Fibroblast of lung (primary cell): ENCODE results near the gene RACK1. TPM values are rescaled to one million over a fixed set of nuclear protein-coding genes. Genes with fewer than 3 reads are reported as not detected.

Experiments
- DNase-seq, 2 donors: peaks; one replicate each; pipeline versions ENCODE4 v3.0.0 to v3.0.0-alpha.2; 2010; ENCODE audit warnings: low read depth in 2 of 2
- H2AFZ ChIP-seq: 2 replicates; pipeline ENCODE4 v1.5.1; 2012; ENCODE audit warnings: low read length, control low read depth, inconsistent platforms
- H3K27ac ChIP-seq: 2 replicates; pipeline ENCODE4 v1.5.1; 2011; ENCODE audit warnings: low read length, control low read depth; ENCODE audit not compliant: insufficient read depth
- H3K27me3 ChIP-seq: 2 replicates; pipeline ENCODE4 v1.5.1; 2011; ENCODE audit warnings: mild to moderate bottlenecking, low read length; ENCODE audit not compliant: control insufficient read depth, insufficient read depth
- H3K36me3 ChIP-seq: 2 replicates; pipeline ENCODE4 v1.5.1; 2011; ENCODE audit warnings: low read length; ENCODE audit not compliant: control insufficient read depth, insufficient read depth
- H3K4me1 ChIP-seq: 2 replicates; pipeline ENCODE4 v1.5.1; 2011; ENCODE audit warnings: low read length; ENCODE audit not compliant: control insufficient read depth, insufficient read depth; ENCODE audit errors: extremely low read depth
- H3K4me2 ChIP-seq: 2 replicates; pipeline ENCODE4 v1.5.1; 2011; ENCODE audit warnings: low read length, control low read depth; ENCODE audit not compliant: insufficient read depth; ENCODE audit errors: extremely low read depth
- H3K4me3 ChIP-seq, 4 experiments: fragments of 200-600 bp in 1 of 4; sonication (generic) in 1 of 4; replicated peaks in 1 of 4; 2 replicates each; pipeline ENCODE4 v1.5.1; 2011 to 2016; ENCODE audit warnings: low read length in 4 of 4, low read depth in 3 of 4, mild to moderate bottlenecking in 3 of 4, control low read depth in 2 of 4, inconsistent platforms in 1 of 4, mixed read lengths in 1 of 4; ENCODE audit not compliant: insufficient read depth in 1 of 4; ENCODE audit errors: control extremely low read depth in 1 of 4
- H3K79me2 ChIP-seq: 2 replicates; pipeline ENCODE4 v1.5.1; 2012; ENCODE audit warnings: mild to moderate bottlenecking, low read length, inconsistent platforms; ENCODE audit not compliant: control insufficient read depth, insufficient read depth
- H3K9ac ChIP-seq: 2 replicates; pipeline ENCODE4 v1.5.1; 2011; ENCODE audit warnings: mild to moderate bottlenecking, low read length, control low read depth; ENCODE audit not compliant: insufficient read depth
- H3K9me3 ChIP-seq: 2 replicates; pipeline ENCODE4 v1.5.1; 2012; ENCODE audit warnings: low read depth, low read length; ENCODE audit not compliant: control insufficient read depth, insufficient read depth
- H4K20me1 ChIP-seq: 2 replicates; pipeline ENCODE4 v1.5.1; 2011; ENCODE audit warnings: low read length; ENCODE audit not compliant: control insufficient read depth, insufficient read depth; ENCODE audit errors: extremely low read depth
- EZH2 ChIP-seq: IDR thresholded peaks from 2 replicates; pipeline ENCODE4 v1.5.1; 2012; ENCODE audit warnings: low read length, control low read depth, mild to moderate bottlenecking; ENCODE audit errors: missing control alignments
- polyA plus RNA-seq, 2 donors: library from polyadenylated mRNA; depleted of rRNA in 1 of 2; stranded (reverse) in 1 of 2; unstranded in 1 of 2; fragments of >200 nt; gene quantifications; 2 replicates each; pipeline ENCODE4 v1.2.1, GENCODE V29; 2011 to 2012; ENCODE audit warnings: missing spikeins in 1 of 2
- total RNA-seq: library from RNA; depleted of rRNA; stranded (reverse); fragments of >200 nt; gene quantifications from 2 replicates; pipeline ENCODE4 v1.2.1, GENCODE V29; 2014
- TF ChIP-seq, protein P1 (sequence below), 2 donors: IDR thresholded peaks in 1 of 2; conservative IDR thresholded peaks in 1 of 2; 1 replicate in 1 of 2; 2 replicates in 1 of 2; pipeline ENCODE4 v1.5.1; 2011 to 2012; ENCODE audit warnings: low read length in 2 of 2, control low read depth in 1 of 2, inconsistent platforms in 1 of 2, low read depth in 1 of 2, mild to moderate bottlenecking in 1 of 2

The RACK1 gene
- total and polyA plus RNA-seq, 2 donors (not counting 1 experiment from before 2014, with no cell fraction given): 3,014 to 4,649 TPM

DNA sequence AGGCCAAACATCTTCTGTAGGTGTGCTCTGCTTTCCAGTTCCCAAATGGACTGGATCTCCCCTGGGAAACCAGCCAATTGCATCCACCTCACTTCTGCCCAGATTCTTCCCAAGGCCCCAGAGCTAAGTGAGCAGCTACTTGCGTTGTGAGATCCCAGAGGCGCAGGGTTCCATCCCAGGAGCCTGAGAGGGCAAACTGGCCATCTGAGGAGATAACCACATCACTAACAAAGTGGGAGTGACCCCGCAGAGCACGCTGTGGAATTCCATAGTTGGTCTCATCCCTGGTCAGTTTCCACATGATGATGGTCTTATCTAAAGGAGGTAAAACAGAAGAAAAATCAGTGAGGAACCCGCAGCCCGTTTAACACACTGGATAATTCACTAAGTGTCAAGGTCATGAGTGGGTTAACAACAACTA lies 1.7 kb downstream of the RACK1 start:
- DNase-seq: no peak
- Histone ChIP-seq H3K9me3 (no peaks in the 10 kb centered on the region), H3K27ac (peak overlapping the region; percentile 83), H3K79me2 (peaks cover 67% of the 10 kb centered on the region), H3K4me3 (peak overlapping the region; percentile 90 to 100 (median 96)), H3K4me1 (peaks cover 19% of the 10 kb centered on the region), H3K36me3 (peaks cover 24% of the 10 kb centered on the region), H3K9ac (peak overlapping the region; percentile 84), H3K4me2 (peak overlapping the region; percentile 94), H3K27me3 (no peaks in the 10 kb centered on the region), H2AFZ (no peak overlapping the region), H4K20me1 (peaks cover 6% of the 10 kb centered on the region)
- TF ChIP-seq, protein P1, sequence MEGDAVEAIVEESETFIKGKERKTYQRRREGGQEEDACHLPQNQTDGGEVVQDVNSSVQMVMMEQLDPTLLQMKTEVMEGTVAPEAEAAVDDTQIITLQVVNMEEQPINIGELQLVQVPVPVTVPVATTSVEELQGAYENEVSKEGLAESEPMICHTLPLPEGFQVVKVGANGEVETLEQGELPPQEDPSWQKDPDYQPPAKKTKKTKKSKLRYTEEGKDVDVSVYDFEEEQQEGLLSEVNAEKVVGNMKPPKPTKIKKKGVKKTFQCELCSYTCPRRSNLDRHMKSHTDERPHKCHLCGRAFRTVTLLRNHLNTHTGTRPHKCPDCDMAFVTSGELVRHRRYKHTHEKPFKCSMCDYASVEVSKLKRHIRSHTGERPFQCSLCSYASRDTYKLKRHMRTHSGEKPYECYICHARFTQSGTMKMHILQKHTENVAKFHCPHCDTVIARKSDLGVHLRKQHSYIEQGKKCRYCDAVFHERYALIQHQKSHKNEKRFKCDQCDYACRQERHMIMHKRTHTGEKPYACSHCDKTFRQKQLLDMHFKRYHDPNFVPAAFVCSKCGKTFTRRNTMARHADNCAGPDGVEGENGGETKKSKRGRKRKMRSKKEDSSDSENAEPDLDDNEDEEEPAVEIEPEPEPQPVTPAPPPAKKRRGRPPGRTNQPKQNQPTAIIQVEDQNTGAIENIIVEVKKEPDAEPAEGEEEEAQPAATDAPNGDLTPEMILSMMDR (conservative IDR thresholded peaks at IDR 0.05 in 1 of 2, IDR thresholded peaks at IDR 0.05 in 1 of 2; ENCODE audit: low read depth in 1 of 2, low read length in 2 of 2): no peak
- TF ChIP-seq EZH2: no peak

DNA sequence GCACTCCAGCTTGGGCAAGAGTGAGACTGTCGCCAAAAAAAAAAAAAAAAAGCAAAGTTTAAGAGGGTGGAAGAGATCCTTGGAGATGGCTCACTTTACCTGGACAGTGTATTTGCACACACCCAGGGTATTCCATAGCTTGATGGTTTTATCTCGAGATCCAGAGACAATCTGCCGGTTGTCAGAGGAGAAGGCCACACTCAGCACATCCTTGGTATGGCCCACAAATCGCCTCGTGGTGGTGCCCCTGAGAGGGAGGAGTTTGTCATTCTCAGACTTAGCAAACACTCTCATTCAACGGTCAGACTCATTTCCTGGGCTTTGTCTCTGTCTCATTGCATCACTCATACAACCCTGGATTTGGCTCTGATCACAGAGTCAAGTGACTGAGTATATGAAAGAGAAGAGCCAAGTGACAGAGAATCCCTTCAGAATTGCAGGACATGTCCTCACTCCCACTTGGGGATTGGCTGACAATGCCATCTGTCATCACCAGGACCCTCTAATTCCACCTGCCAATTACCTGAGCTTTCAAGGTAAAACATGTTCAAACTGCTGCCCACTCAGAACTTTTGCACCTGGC lies 2.2 kb downstream of the RACK1 start:
- Histone ChIP-seq H3K4me2 (peak overlapping the region; percentile 94), H3K27ac (peak overlapping the region; percentile 83), H3K27me3 (no peaks in the 10 kb centered on the region), H3K36me3 (peaks cover 27% of the 10 kb centered on the region), H3K79me2 (peaks cover 63% of the 10 kb centered on the region), H3K9me3 (no peaks in the 10 kb centered on the region), H3K9ac (peak overlapping the region; percentile 0), H3K4me1 (peaks cover 19% of the 10 kb centered on the region), H3K4me3 (peak overlapping the region; percentile 90 to 100 (median 96)), H2AFZ (no peak overlapping the region), H4K20me1 (peaks cover 6% of the 10 kb centered on the region)
- peak; percentile 77 to 82 for DNase-seq
- no peak for TF ChIP-seq EZH2
- TF ChIP-seq, protein P1 (conservative IDR thresholded peaks at IDR 0.05 in 1 of 2, IDR thresholded peaks at IDR 0.05 in 1 of 2; ENCODE audit: low read depth in 1 of 2, low read length in 2 of 2): no peak

DNA sequence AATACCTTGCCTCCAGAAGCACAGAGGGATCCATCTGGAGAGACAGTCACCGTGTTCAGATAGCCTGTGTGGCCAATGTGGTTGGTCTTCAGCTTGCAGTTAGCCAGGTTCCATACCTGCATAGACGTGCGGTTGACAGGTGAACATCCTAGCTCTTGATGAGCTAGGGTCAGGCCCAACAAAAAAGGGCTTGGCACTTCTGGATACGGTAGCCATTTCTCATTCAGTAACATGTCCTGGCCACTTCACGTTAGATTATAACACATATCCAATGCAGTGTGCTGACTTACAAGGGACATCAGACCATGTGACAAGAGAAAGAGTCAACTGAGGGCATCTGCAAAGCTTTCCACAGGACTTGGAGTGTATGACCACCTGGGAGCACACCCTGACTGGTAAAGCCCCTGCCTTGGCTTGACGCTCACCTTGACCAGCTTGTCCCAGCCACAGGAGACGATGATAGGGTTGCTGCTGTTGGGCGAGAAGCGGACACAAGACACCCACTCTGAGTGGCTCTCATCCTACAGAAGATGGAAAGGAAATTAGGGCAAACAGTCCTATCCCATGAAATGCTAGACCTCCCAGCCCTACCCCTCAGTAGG lies 4.5 kb downstream of the RACK1 start:
- H3K27ac ChIP-seq: no peak overlapping the region
- TF ChIP-seq EZH2: no peak
- DNase-seq: no peak
- H2AFZ ChIP-seq: no peak overlapping the region
- peaks cover 9% of the 10 kb centered on the region for H3K4me1 ChIP-seq
- H3K9ac ChIP-seq: no peak overlapping the region
- peaks cover 55% of the 10 kb centered on the region for H3K79me2 ChIP-seq
- H3K27me3 ChIP-seq: no peaks in the 10 kb centered on the region
- peaks cover 34% of the 10 kb centered on the region for H3K36me3 ChIP-seq
- H4K20me1 ChIP-seq: peaks cover 6% of the 10 kb centered on the region
- no peak overlapping the region for H3K4me3 ChIP-seq
- no peak overlapping the region for H3K4me2 ChIP-seq
- no peaks in the 10 kb centered on the region for H3K9me3 ChIP-seq
